Gastroesophageal sphincter (tissue), 3 donors: ENCODE measurements around the gene HAUS2.

Experiments used
- CTCF ChIP-seq, 4 experiments: fragments of 200-600 bp in 2 of 4; fragments of 450-650 bp in 2 of 4; sonication (generic) in 1 of 4; IDR thresholded peaks; one replicate each; pipeline ENCODE4 v1.5.1; 2017 to 2019; ENCODE audit warnings: antibody characterized with exemption in 4 of 4, mild to moderate bottlenecking in 2 of 4, moderate library complexity in 2 of 4
- EP300 ChIP-seq: sonication (generic); formaldehyde crosslinking; IDR thresholded peaks from one replicate; pipeline ENCODE4 v1.6.1; 2017; ENCODE audit warnings: antibody characterized with exemption, mild to moderate bottlenecking
- POLR2A ChIP-seq, 2 donors: fragments of 450-650 bp; IDR thresholded peaks; one replicate each; pipeline ENCODE4 v1.6.1; 2017; ENCODE audit warnings: antibody characterized with exemption in 2 of 2, mild to moderate bottlenecking in 2 of 2, moderate library complexity in 1 of 2
- POLR2AphosphoS5 ChIP-seq: sonication (generic); formaldehyde crosslinking; IDR thresholded peaks from one replicate; pipeline ENCODE4 v1.6.1; 2017; ENCODE audit warnings: antibody characterized with exemption

DNA sequence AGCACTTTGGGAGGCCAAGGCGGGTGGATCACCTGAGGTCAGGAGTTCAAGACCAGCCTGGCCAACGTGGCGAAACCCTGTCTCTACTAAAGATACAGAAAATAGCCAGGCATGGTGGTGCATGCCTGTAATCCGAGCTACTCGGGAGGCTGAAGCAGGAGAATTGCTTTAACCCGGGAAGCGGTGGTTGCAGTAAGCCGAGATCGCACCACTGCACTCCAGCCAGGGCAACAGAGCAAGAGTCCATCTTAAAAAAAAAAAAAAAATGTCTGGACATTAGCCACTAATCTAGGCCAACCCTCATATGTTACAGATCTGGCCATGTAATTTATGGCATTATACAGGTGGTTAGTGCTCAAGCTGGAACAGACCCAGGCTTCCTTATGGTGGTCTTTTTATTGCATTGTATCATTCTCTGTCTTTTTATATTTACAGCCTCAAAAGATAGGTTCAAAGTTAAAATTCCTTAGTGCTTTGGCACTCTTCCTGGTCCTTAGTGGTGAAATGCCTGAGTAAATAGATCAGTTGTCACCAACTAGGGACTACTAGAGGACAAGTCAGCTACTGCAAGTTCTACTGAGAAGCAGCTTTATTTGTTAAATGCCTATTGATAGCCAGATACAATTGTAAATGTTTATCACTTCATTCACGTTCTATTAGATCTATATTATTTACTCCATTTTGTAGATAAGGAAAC lies 42.7 kb downstream of the HAUS2 start:
- TF ChIP-seq POLR2AphosphoS5, result no peak
- peak; percentile 8 to 41 (median 32) for TF ChIP-seq CTCF (IDR thresholded peaks at IDR 0.05)
- no peak for TF ChIP-seq EP300
- no peak for TF ChIP-seq POLR2A (IDR thresholded peaks at IDR 0.05)
